ENCODE measurements around the gene BABAM2. TPM values are rescaled to one million over a fixed set of nuclear protein-coding genes. Genes with fewer than 3 reads are reported as not detected.

Gene BABAM2
- total RNA-seq, 1 donor from 2014 or later = 34.6 TPM

DNA sequence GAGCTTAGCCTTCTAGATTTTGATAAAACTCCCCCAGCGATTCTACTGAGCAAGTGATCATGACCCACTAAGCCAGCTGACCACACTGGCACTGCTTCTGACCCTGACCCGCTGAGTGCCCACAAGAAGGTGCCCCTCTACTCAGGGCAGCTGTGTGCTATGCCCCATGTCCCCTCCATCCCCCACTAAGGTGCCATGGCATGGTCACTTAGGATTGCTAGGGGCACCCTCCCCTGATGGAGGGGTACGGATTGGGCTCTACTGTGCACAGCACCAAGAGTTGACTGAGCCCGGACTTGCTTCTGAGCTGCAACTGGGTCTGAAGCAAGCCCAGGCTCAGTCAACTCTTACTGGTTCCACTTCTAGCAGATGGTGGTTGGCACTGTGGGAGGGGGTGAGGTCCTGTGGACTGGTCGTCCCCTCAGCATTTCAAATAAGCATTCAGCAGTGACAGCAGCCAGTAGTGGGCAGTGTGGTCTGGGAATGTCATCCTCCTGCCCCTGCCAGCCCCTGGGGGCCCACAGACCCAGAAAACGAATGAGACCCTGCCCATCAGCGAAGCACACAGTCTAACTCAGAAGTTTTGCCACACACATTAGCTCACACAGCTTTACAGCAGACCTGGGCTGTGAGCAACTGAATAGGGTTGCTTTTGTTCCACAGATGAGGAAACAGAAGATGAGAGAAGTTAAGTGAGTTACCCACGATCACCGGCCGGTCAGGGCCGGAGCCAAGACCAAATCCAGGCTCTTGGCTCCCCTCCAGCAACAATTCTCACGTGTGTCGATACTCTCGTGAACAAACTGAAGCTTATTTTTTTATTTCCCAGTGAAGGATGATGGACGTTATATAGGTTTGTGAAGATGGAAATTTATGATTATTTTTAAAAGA is 450.0 kb downstream of the BABAM2 start:
- H4K20me1 ChIP-seq (ENCODE audit: low read depth) = no peaks in the 10 kb centered on the region
- H3K9me3 Mint-ChIP-seq = no peaks in the 10 kb centered on the region
- no peak for TF ChIP-seq EZH2 (IDR thresholded peaks at IDR 0.05)
- TF ChIP-seq, protein P1, sequence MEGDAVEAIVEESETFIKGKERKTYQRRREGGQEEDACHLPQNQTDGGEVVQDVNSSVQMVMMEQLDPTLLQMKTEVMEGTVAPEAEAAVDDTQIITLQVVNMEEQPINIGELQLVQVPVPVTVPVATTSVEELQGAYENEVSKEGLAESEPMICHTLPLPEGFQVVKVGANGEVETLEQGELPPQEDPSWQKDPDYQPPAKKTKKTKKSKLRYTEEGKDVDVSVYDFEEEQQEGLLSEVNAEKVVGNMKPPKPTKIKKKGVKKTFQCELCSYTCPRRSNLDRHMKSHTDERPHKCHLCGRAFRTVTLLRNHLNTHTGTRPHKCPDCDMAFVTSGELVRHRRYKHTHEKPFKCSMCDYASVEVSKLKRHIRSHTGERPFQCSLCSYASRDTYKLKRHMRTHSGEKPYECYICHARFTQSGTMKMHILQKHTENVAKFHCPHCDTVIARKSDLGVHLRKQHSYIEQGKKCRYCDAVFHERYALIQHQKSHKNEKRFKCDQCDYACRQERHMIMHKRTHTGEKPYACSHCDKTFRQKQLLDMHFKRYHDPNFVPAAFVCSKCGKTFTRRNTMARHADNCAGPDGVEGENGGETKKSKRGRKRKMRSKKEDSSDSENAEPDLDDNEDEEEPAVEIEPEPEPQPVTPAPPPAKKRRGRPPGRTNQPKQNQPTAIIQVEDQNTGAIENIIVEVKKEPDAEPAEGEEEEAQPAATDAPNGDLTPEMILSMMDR (IDR thresholded peaks at IDR 0.05) = peak; percentile 36
- H3K9ac ChIP-seq = no peak overlapping the region
- H3K4me2 ChIP-seq = no peak overlapping the region
- H3K4me1 ChIP-seq = peaks cover 45% of the 10 kb centered on the region
- H3K36me3 ChIP-seq = no peaks in the 10 kb centered on the region
- DNase-seq (ENCODE audit: low spot score) = no peak
- no peaks in the 10 kb centered on the region for H3K27me3 ChIP-seq
- peak overlapping the region; percentile 24 for H3K4me3 Mint-ChIP-seq
- no peak overlapping the region for H3K27ac ChIP-seq
- peaks cover 17% of the 10 kb centered on the region for H3F3A ChIP-seq (ENCODE audit: low read depth)
- no peak overlapping the region for H2AFZ ChIP-seq (replicated peaks)
- H3K79me2 ChIP-seq (ENCODE audit: low read depth) = no peaks in the 10 kb centered on the region
- no peak overlapping the region for H3K4me3 ChIP-seq
- peaks cover 7% of the 10 kb centered on the region for H3K27me3 Mint-ChIP-seq (ENCODE audit: insufficient read depth, low read depth)
- no peaks in the 10 kb centered on the region for H3K9me3 ChIP-seq (ENCODE audit: low read depth)
- H3K4me1 Mint-ChIP-seq = peaks cover 60% of the 10 kb centered on the region
- H3K27ac Mint-ChIP-seq = no peak overlapping the region
- peaks cover 3% of the 10 kb centered on the region for H3K36me3 Mint-ChIP-seq

DNA sequence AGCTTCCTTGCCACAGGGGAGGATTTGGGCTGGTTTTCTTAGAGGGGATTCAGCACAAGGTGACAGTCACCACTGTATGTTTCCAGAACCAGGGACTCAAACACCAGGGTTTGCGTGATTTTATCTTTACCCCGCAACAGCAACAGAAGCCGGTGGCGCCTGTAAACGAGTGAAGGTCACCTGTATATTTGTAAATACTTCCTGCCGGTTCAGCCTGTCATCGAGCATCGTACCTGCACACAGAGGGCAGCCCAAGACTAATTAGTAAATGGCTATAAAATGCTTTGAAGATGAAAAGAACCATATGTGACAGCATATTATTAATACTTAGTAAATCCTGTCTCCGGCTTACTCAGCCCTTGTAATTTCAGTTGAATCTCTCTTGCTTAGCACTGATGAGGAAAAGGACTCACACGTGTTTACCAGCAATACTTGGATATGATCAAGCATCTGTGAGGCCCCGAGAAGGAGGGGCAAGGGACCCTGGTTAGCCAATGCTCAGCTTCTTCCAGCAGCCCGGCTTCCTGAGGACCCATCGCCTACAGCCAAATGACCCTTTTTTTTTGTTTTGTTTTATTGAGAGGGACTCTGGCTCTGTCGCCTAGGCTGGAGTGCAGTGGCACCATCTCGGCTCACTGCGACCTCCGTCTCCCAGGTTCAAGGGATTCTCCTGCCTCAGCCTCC is 450.8 kb downstream of the BABAM2 start:
- Mint-ChIP-seq H3K4me1 (peaks cover 62% of the 10 kb centered on the region), H3K4me3 (peak overlapping the region; percentile 24)
- H3K36me3 ChIP-seq = no peaks in the 10 kb centered on the region

DNA sequence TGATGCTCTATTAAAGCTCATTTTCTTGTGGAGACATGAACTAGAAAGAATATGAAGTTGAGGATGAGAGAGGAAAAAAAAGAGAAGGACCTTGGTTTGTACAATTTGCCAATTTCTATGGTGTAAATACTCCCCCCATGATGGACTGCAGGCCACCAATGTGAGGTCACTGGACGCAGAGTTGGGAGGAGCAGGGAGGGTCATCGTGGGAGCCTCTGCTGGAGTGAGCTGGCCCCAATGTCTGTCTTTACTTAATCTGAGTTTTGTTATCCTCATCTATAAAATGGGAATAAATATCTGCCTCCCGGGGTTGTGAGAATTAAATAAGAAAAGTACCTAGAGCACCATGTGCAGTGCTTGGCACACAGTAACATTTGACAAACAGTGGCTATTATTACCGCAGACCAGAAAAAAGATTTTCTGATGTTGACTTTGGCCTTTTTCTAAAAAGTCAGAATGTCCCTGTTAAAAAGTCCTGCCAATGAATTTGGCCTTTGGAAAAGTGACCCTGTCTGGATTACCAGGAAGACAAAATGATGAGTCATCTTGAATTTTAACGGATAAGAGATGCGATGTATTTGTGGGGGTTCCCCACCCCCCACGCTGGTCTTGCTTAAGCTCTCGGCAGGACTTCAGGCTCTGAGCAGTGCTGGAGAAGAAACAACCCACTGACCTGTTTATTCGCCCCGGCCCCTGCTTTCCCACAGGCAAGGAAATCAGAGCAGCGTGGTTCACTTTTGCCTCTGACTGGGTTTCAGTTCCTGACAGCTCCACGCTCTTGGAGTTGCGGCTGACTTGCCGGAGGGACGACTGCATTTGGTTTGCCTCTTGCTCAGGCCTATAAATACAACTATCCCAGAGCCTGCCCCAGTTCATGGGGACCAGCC is 451.8 kb downstream of the BABAM2 start:
- no peaks in the 10 kb centered on the region for H3K9me3 Mint-ChIP-seq
- H3K27ac ChIP-seq = no peak overlapping the region
- no peaks in the 10 kb centered on the region for H3K79me2 ChIP-seq (ENCODE audit: low read depth)
- H3K9ac ChIP-seq = no peak overlapping the region
- peak overlapping the region; percentile 52 for H3K4me3 Mint-ChIP-seq
- no peak overlapping the region for H3K4me2 ChIP-seq
- no peak overlapping the region for H3K4me3 ChIP-seq
- peaks cover 17% of the 10 kb centered on the region for H3F3A ChIP-seq (ENCODE audit: low read depth)
- no peak for DNase-seq (ENCODE audit: low spot score)
- peaks cover 3% of the 10 kb centered on the region for H3K36me3 Mint-ChIP-seq
- H3K4me1 Mint-ChIP-seq = peaks cover 66% of the 10 kb centered on the region
- H3K4me1 ChIP-seq = peaks cover 45% of the 10 kb centered on the region
- peaks cover 8% of the 10 kb centered on the region for H3K27me3 Mint-ChIP-seq (ENCODE audit: insufficient read depth, low read depth)
- TF ChIP-seq, protein P1 (IDR thresholded peaks at IDR 0.05) = no peak
- TF ChIP-seq EZH2phosphoT487 (IDR thresholded peaks at IDR 0.05) = no peak
- no peak for TF ChIP-seq EZH2 (IDR thresholded peaks at IDR 0.05)
- no peaks in the 10 kb centered on the region for H3K36me3 ChIP-seq
- H4K20me1 ChIP-seq (ENCODE audit: low read depth) = no peaks in the 10 kb centered on the region
- peak overlapping the region; percentile 78 for H3K27ac Mint-ChIP-seq
- H2AFZ ChIP-seq (replicated peaks) = no peak overlapping the region
- H3K27me3 ChIP-seq = no peaks in the 10 kb centered on the region
- no peaks in the 10 kb centered on the region for H3K9me3 ChIP-seq (ENCODE audit: low read depth)

More for the DNA sequence above, 450.8 kb downstream of the BABAM2 start:
- DNase-seq (ENCODE audit: low spot score) = no peak
- Histone ChIP-seq H4K20me1 (ENCODE audit: low read depth) (no peaks in the 10 kb centered on the region), H3K4me2 (no peak overlapping the region), H3K27ac (no peak overlapping the region), H3F3A (ENCODE audit: low read depth) (peaks cover 17% of the 10 kb centered on the region), H3K9me3 (ENCODE audit: low read depth) (no peaks in the 10 kb centered on the region), H3K4me1 (peaks cover 45% of the 10 kb centered on the region), H3K9ac (no peak overlapping the region), H3K27me3 (no peaks in the 10 kb centered on the region), H3K79me2 (ENCODE audit: low read depth) (no peaks in the 10 kb centered on the region), H3K4me3 (no peak overlapping the region), H2AFZ (replicated peaks) (no peak overlapping the region)
- no peaks in the 10 kb centered on the region for H3K9me3 Mint-ChIP-seq
- no peak overlapping the region for H3K27ac Mint-ChIP-seq
- TF ChIP-seq EZH2phosphoT487 (IDR thresholded peaks at IDR 0.05) = no peak
- TF ChIP-seq, protein P1 (IDR thresholded peaks at IDR 0.05) = no peak
- H3K27me3 Mint-ChIP-seq (ENCODE audit: insufficient read depth, low read depth) = peaks cover 7% of the 10 kb centered on the region
- H3K36me3 Mint-ChIP-seq = peaks cover 3% of the 10 kb centered on the region

All from neural progenitor cell (in vitro differentiated cells).